HepG2 (cell line): Measurements from ENCODE around the gene ESPN. TPM values are rescaled to one million over a fixed set of nuclear protein-coding genes. Genes with fewer than 3 reads are reported as not detected.
A peak's percentile ranks its signal among the peaks of the same experiment; 100 is the strongest.

ENCODE experiments used
- ATAC-seq: fragments of 200-7000 bp; cut with Tn5 transposase; 3 replicates; pipeline ENCODE4 v1.9.1; 2020; ENCODE audit warnings: mild to moderate bottlenecking, moderate library complexity
- BruUV-seq: library from RNA; stranded (reverse); fragments of 400-500 nt; replicated peaks from 2 replicates; lab custom pipeline; 2021; lab: Mats Ljungman, UMichigan
- CTCF ChIA-PET: fragments of 300-600 bp; formaldehyde crosslinking; extraction: SDS; loops from one replicate; lab custom pipeline; 2021; ENCODE audit warnings: low total read pairs, inconsistent platforms, low intra/inter-chr PET ratio; lab: Yijun Ruan, JAX
- POLR2A ChIA-PET: fragments of 350-600 bp; sonication (Branson Sonifier 250); formaldehyde crosslinking; loops from one replicate; lab custom pipeline; 2020; ENCODE audit warnings: antibody characterized with exemption, inconsistent platforms; lab: Yijun Ruan, JAX
- DNase-seq: peaks from one replicate; pipeline ENCODE4 v3.0.0-alpha.2; 2015; ENCODE audit warnings: low spot score
- FAIRE-seq: peaks from 3 replicates; lab custom pipeline; 2011; peaks lifted over from hg19 to GRCh38; lab: Jason Lieb, UNC
- H2AFZ ChIP-seq: one replicate; pipeline ENCODE4 v1.6.1; 2011; ENCODE audit warnings: low read length, inconsistent platforms
- H3K27ac ChIP-seq: fragments of 300-600 bp; 3 replicates; pipeline ENCODE4 v1.8.0; 2011; ENCODE audit warnings: mixed run types, mild to moderate bottlenecking, mixed read lengths, low read length, inconsistent platforms; ENCODE audit not compliant: insufficient read depth; ENCODE audit errors: extremely low read length
- H3K27me3 ChIP-seq, 2 experiments: fragments of 200-600 bp in 1 of 2; 2 replicates in 1 of 2; 3 replicates in 1 of 2; pipeline versions ENCODE4 v1.6.0 to v1.8.0; 2011; ENCODE audit warnings: low read length in 2 of 2, mild to moderate bottlenecking in 2 of 2, moderate library complexity in 2 of 2, inconsistent platforms in 1 of 2; ENCODE audit not compliant: insufficient read depth in 2 of 2, control insufficient read depth in 1 of 2
- H3K36me3 ChIP-seq, 2 experiments: fragments of 200-600 bp in 1 of 2; replicated peaks in 1 of 2; 2 replicates in 1 of 2; 3 replicates in 1 of 2; pipeline versions ENCODE4 v1.5.1 to v1.8.0; 2011; ENCODE audit warnings: low read length in 2 of 2, inconsistent platforms in 1 of 2; ENCODE audit not compliant: insufficient read depth in 2 of 2, control insufficient read depth in 1 of 2
- H3K4me1 ChIP-seq: 2 replicates; pipeline ENCODE4 v1.5.1; 2012; ENCODE audit warnings: low read length, inconsistent platforms; ENCODE audit not compliant: insufficient read depth
- H3K4me2 ChIP-seq: 2 replicates; pipeline ENCODE4 v1.6.0; 2011; ENCODE audit warnings: low read depth, low read length, inconsistent platforms
- H3K4me3 ChIP-seq, 3 experiments: fragments of 200-600 bp in 1 of 3; sonication (generic), shearing (Covaris generic) in 1 of 3; replicated peaks in 1 of 3; 2 replicates each; pipeline ENCODE4 v1.5.1; 2011 to 2016; ENCODE audit warnings: low read length in 3 of 3, inconsistent platforms in 2 of 3, low read depth in 2 of 3, mild to moderate bottlenecking in 2 of 3, control low read depth in 1 of 3, mixed read lengths in 1 of 3; ENCODE audit not compliant: insufficient read depth in 1 of 3
- H3K79me2 ChIP-seq: one replicate; pipeline ENCODE4 v1.6.1; 2011; ENCODE audit warnings: low read length, inconsistent platforms; ENCODE audit not compliant: insufficient read depth
- H3K9ac ChIP-seq: 2 replicates; pipeline ENCODE4 v1.6.0; 2011; ENCODE audit warnings: mild to moderate bottlenecking, low read depth, low read length, inconsistent platforms; ENCODE audit not compliant: insufficient read depth
- H3K9me3 ChIP-seq: 2 replicates; pipeline ENCODE4 v1.5.1; 2012; ENCODE audit warnings: mild to moderate bottlenecking, low read length
- H4K20me1 ChIP-seq: 2 replicates; pipeline ENCODE4 v1.6.0; 2011; ENCODE audit warnings: inconsistent platforms, mild to moderate bottlenecking, low read length, moderate library complexity; ENCODE audit not compliant: insufficient read depth
- BORCS8-MEF2B ChIP-seq: sonication (generic); formaldehyde crosslinking; IDR thresholded peaks from 2 replicates; pipeline ENCODE4 v1.8.0; 2022; ENCODE audit warnings: mild to moderate bottlenecking, missing genetic modification reagents
- GABPB1 ChIP-seq: IDR thresholded peaks from 2 replicates; pipeline ENCODE4 v1.6.1; 2016; ENCODE audit warnings: mild to moderate bottlenecking, missing genetic modification reagents, moderate library complexity, missing compliant biosample characterization
- GATAD2A ChIP-seq: IDR thresholded peaks from 2 replicates; pipeline ENCODE4 v1.6.1; 2016
- HDAC2 ChIP-seq: sonication (generic); formaldehyde crosslinking; IDR thresholded peaks from 2 replicates; pipeline ENCODE4 v1.4.0; 2020; ENCODE audit warnings: missing genetic modification reagents
- HMG20A ChIP-seq: IDR thresholded peaks from 2 replicates; pipeline ENCODE4 v1.6.1; 2016; ENCODE audit warnings: borderline replicate concordance
- MLX ChIP-seq: IDR thresholded peaks from 2 replicates; pipeline ENCODE4 v1.6.1; 2016
- PCBP2 ChIP-seq: fragments of 200-400 bp; formaldehyde crosslinking; optimal IDR thresholded peaks from 2 replicates; pipeline ENCODE3; 2018; ENCODE audit warnings: low read length, low read depth; ENCODE audit not compliant: poor library complexity, severe bottlenecking
- POLR2AphosphoS2 ChIP-seq: IDR thresholded peaks from 2 replicates; pipeline ENCODE4 v1.6.1; 2011; ENCODE audit warnings: low read depth, low read length, improper control_type of control experiment
- TAF1 ChIP-seq: sonication (generic); formaldehyde crosslinking; IDR thresholded peaks from 2 replicates; pipeline ENCODE4 v1.4.0; 2020; ENCODE audit warnings: missing genetic modification reagents
- TBX3 ChIP-seq: fragments of 450-650 bp; IDR thresholded peaks from 2 replicates; pipeline ENCODE4 v1.6.1; 2017; ENCODE audit warnings: antibody characterized with exemption, mild to moderate bottlenecking, inconsistent platforms, borderline replicate concordance
- ZBTB14 ChIP-seq: sonication (generic); formaldehyde crosslinking; IDR thresholded peaks from 2 replicates; pipeline ENCODE4 v1.4.0; 2020; ENCODE audit warnings: missing genetic modification reagents
- ZNF232 ChIP-seq: sonication (generic); formaldehyde crosslinking; IDR thresholded peaks from 2 replicates; pipeline ENCODE4 v1.4.0; 2020; ENCODE audit warnings: missing genetic modification reagents, borderline replicate concordance
- ZNF253 ChIP-seq: sonication (generic); formaldehyde crosslinking; IDR thresholded peaks from 2 replicates; pipeline ENCODE4 v1.8.0; 2022; ENCODE audit warnings: mild to moderate bottlenecking, missing genetic modification reagents, borderline replicate concordance
- ZNF274 ChIP-seq: sonication (generic); formaldehyde crosslinking; IDR thresholded peaks from 2 replicates; pipeline ENCODE4 v1.5.1; 2020; ENCODE audit warnings: mild to moderate bottlenecking, missing genetic modification reagents
- ZNF414 ChIP-seq: sonication (generic); formaldehyde crosslinking; IDR thresholded peaks from 2 replicates; pipeline ENCODE4 v1.5.0; 2020; ENCODE audit warnings: missing genetic modification reagents
- ZNF451 ChIP-seq: sonication (generic); formaldehyde crosslinking; IDR thresholded peaks from 2 replicates; pipeline ENCODE4 v1.5.0; 2020; ENCODE audit warnings: mild to moderate bottlenecking, missing genetic modification reagents
- ZNF501 ChIP-seq: sonication (generic); formaldehyde crosslinking; IDR thresholded peaks from 2 replicates; pipeline ENCODE4 v1.5.1; 2020; ENCODE audit warnings: mild to moderate bottlenecking, moderate library complexity, missing genetic modification reagents
- ZNF704 ChIP-seq: sonication (generic); formaldehyde crosslinking; IDR thresholded peaks from 2 replicates; pipeline ENCODE4 v1.8.1; 2023; ENCODE audit warnings: mild to moderate bottlenecking, inconsistent platforms, moderate library complexity, missing genetic modification reagents, borderline replicate concordance
- WGBS: methylation state at CpG from one replicate; pipeline ENCODE4 v1.1.6; 2017; ENCODE audit warnings: low lambda C conversion rate; 5-methylcytosine and 5-hydroxymethylcytosine counted together
- in situ Hi-C: cut with HindIII; loops from 2 replicates; pipeline ENCODE4 v1.10.0; 2017; ENCODE audit warnings: low pct_unique_long_range_greater_than_20kb; ENCODE audit not compliant: extremely low pct_ligation_motif_present
- intact Hi-C: fragments of 100-400 bp; cut with micrococcal nuclease; formaldehyde crosslinking; loops from one replicate; pipeline ENCODE4 v1.10.0; 2022; ENCODE audit not compliant: unreplicated experiment
- polyA plus RNA-seq, 8 experiments: library from polyadenylated mRNA; depleted of rRNA in 3 of 8; stranded (reverse) in 7 of 8; unstranded in 1 of 8; fragments of >200 nt; fragmentation: Illumina TruSeq in 4 of 8; extraction: Trizol in 4 of 8; gene quantifications; 2 replicates each; pipeline versions ENCODE4 v1.2.1 to v1.2.3, GENCODE V29; 2011 to 2016; ENCODE audit warnings: low read depth in 4 of 8, missing spikeins in 1 of 8, mixed read lengths in 1 of 8; ENCODE audit not compliant: insufficient read depth in 1 of 8
- total RNA-seq, 5 experiments: library from RNA; depleted of rRNA; stranded (reverse); fragments of >200 nt; fragmentation: Illumina TruSeq; extraction: Trizol; gene quantifications; 2 replicates each; pipeline ENCODE4 v1.2.3, GENCODE V29; 2016; ENCODE audit warnings: low read depth in 1 of 5
- TF ChIP-seq, protein P1 (sequence below): sonication (generic); IDR thresholded peaks from 2 replicates; pipeline ENCODE4 v1.6.1; 2016; ENCODE audit warnings: low read depth, borderline replicate concordance

Gene ESPN
- total and polyA plus RNA-seq, 2 of the 13 experiments (the other 11 are each of a cell fraction or from before 2014, with no cell fraction given), result 48.6 to 54.2 TPM

DNA sequence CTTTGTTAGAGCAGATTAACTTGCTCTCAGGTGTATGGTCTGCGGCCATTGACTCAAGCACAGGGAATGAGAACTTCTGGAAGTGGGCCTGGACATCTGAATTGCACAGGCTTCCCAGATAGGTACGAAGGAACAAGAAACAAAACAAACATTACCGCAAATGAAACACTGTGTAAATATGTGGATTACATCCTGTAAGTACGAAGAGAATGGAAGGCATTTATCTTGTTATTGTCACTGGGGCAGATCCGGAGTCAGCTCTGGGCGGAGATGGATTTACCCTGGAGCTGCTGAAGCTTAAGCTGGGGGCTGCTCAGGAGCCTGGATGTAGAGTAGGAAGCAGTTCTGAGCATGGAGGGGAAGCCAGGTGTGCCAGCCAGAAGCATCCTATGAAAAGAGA, 11.7 kb upstream of the ESPN start (continued):
- TF ChIP-seq HDAC2 (CRISPR knock-in tag) (0 out of 2 replicates have a peak, but pooled peaks have one; percentile 36), HMG20A (CRISPR knock-in tag) (peak; percentile 75; the same call in 1 of the 2 replicates), BORCS8-MEF2B (CRISPR knock-in tag) (no peak), TBX3 (no peak), PCBP2 (no peak), TAF1 (CRISPR knock-in tag) (no peak)
- TF ChIP-seq, all 625 proteins: peak for 30

GRCh38 chr1:6414443-6414844, 10.1 kb upstream of the ESPN start:
- H3K27me3 ChIP-seq, result peaks cover 11 to 58% of the 10 kb centered on the region in 2 experiments
- H4K20me1 ChIP-seq, result no peaks in the 10 kb centered on the region
- intact Hi-C loops (no loop called here), in situ Hi-C loops (loop anchor here (10.0 kb wide), 1 partner anchor 170 kb away; the partner anchor contains the start of gene HES3)
- no peak overlapping the region for H3K9ac ChIP-seq
- peak overlapping the region; percentile 81 for H3K4me2 ChIP-seq
- H3K79me2 ChIP-seq, result no peaks in the 10 kb centered on the region
- no TSS peak for BruUV-seq
- CTCF ChIA-PET, result interaction anchor here (0.7 to 1.6 kb wide), 2 partner anchors 51 to 67 kb away, joined by 3 to 6 read pairs; no protein-coding TSS in a partner anchor
- H3K4me3 ChIP-seq, result peak overlapping the region in 2 of 3 experiments; percentile 26 to 57; a peak in 3 of 6 replicates
- H3K27ac ChIP-seq, result no peak overlapping the region
- POLR2A ChIA-PET, result interaction anchor here (0.8 kb wide), 1 partner anchor 9 kb away, joined by 4 read pairs; no protein-coding TSS in a partner anchor
- peak; percentile 49 for DNase-seq
- WGBS, result 0% methylated on average over 4 of the region's 15 CpGs
- peak; percentile 76 for ATAC-seq
- peak overlapping the region; percentile 35 for H2AFZ ChIP-seq
- FAIRE-seq, result peak; percentile 58
- peaks cover 56% of the 10 kb centered on the region for H3K4me1 ChIP-seq
- H3K9me3 ChIP-seq, result no peaks in the 10 kb centered on the region
- H3K36me3 ChIP-seq, result no peaks in the 10 kb centered on the region
- TF ChIP-seq POLR2AphosphoS2 (no peak), ZNF501 (CRISPR knock-in tag) (no peak), ZNF232 (0 out of 2 replicates have a peak, but pooled peaks have one; percentile 31), ZNF274 (CRISPR knock-in tag) (0 out of 2 replicates have a peak, but pooled peaks have one; percentile 31), ZNF704 (CRISPR knock-in tag) (0 out of 2 replicates have a peak, but pooled peaks have one; percentile 37), GABPB1 (no peak; the same call in 1 of the 2 replicates), ZNF414 (CRISPR knock-in tag) (no peak), MLX (CRISPR knock-in tag) (peak; percentile 96), ZBTB14 (no peak), GATAD2A (CRISPR knock-in tag) (peak; percentile 42; the same call in 1 of the 2 replicates), ZNF451 (CRISPR knock-in tag) (no peak), ZNF253 (CRISPR knock-in tag) (0 out of 2 replicates have a peak, but pooled peaks have one; percentile 3)
- TF ChIP-seq, protein P1, sequence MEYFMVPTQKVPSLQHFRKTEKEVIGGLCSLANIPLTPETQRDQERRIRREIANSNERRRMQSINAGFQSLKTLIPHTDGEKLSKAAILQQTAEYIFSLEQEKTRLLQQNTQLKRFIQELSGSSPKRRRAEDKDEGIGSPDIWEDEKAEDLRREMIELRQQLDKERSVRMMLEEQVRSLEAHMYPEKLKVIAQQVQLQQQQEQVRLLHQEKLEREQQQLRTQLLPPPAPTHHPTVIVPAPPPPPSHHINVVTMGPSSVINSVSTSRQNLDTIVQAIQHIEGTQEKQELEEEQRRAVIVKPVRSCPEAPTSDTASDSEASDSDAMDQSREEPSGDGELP, result peak; percentile 55; the same call in 1 of the 2 replicates
